Measurements from ENCODE around the gene TMEM222. TPM values are rescaled to one million over a fixed set of nuclear protein-coding genes. Genes with fewer than 3 reads are reported as not detected.

Gene TMEM222
- total and polyA plus RNA-seq, 8 donors, result 11.9 to 37.0 (median 17.5) TPM

DNA sequence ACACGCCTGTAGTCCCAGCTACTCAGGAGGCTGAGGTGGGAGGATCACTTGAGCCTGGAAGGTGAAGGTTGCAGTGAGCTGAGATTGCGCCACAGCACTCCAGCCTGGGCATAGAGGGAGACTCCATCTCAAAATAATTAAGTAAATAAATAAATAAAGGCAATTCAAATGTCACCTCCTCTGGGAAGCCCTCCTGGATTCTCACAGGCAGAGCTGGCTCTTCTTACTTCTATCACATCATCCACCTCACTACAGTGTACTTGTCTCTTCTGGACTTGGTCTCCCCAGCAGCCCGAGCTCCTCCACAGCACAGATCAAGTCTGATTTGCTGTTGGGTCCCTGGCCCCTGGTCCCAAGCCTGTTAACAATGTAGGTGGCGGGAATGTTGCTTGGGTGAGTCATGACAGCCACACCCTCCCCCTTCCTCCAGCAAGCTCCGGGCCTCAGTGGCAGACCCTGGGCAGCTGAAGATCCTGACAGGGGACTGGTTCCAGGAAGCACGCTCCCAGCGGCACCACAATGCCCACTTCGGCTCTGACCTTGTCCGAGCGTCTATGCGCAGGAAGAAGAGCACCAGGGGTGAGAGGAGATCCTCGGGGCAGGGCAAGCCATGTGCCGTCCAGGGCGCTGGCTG, 25.1 kb downstream of the TMEM222 start:
- TF ChIP-seq, protein P1, sequence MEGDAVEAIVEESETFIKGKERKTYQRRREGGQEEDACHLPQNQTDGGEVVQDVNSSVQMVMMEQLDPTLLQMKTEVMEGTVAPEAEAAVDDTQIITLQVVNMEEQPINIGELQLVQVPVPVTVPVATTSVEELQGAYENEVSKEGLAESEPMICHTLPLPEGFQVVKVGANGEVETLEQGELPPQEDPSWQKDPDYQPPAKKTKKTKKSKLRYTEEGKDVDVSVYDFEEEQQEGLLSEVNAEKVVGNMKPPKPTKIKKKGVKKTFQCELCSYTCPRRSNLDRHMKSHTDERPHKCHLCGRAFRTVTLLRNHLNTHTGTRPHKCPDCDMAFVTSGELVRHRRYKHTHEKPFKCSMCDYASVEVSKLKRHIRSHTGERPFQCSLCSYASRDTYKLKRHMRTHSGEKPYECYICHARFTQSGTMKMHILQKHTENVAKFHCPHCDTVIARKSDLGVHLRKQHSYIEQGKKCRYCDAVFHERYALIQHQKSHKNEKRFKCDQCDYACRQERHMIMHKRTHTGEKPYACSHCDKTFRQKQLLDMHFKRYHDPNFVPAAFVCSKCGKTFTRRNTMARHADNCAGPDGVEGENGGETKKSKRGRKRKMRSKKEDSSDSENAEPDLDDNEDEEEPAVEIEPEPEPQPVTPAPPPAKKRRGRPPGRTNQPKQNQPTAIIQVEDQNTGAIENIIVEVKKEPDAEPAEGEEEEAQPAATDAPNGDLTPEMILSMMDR (IDR thresholded peaks at IDR 0.05), result no peak

GRCh38 chr1:27348861-27349783, 27.2 kb downstream of the TMEM222 start:
- peak overlapping the region; percentile 18 to 51 (median 33) for H3K4me3 ChIP-seq
- FAIRE-seq (no peak), DNase-seq (peak in 5 of 6 donors; percentile 67 to 80 (median 74)), ATAC-seq (peak; percentile 74 to 94 (median 86))
- no peaks in the 10 kb centered on the region for H3K36me3 ChIP-seq
- TF ChIP-seq, protein P1 (IDR thresholded peaks at IDR 0.05), result no peak
- no peaks in the 10 kb centered on the region for H3K27me3 ChIP-seq
- H3K9me3 ChIP-seq, result no peaks in the 10 kb centered on the region
- 28 to 35% methylated on average over 28 to 51 of the region's 51 CpGs for WGBS, 2 donors
- peak overlapping the region in 1 of 4 donors; percentile 46 for H3K27ac ChIP-seq
- peaks cover 0 to 3% (median 0%) of the 10 kb centered on the region in 3 donors for H3K4me1 ChIP-seq
- intact Hi-C loops (cut with DNase I), result no loop called here

More for the DNA sequence above, 25.1 kb downstream of the TMEM222 start:
- intact Hi-C loops (cut with DNase I), result no loop called here
- Histone ChIP-seq H3K9me3 (no peaks in the 10 kb centered on the region), H3K27ac (no peak overlapping the region), H3K4me3 (no peak overlapping the region), H3K36me3 (no peaks in the 10 kb centered on the region), H3K27me3 (no peaks in the 10 kb centered on the region), H3K4me1 (peaks cover 0 to 3% (median 0%) of the 10 kb centered on the region in 3 donors)
- DNase-seq, result no peak
- WGBS, 2 donors, result 86 to 90% methylated on average over 14 of the region's 14 CpGs
- no peak for ATAC-seq
- no peak for FAIRE-seq

DNA sequence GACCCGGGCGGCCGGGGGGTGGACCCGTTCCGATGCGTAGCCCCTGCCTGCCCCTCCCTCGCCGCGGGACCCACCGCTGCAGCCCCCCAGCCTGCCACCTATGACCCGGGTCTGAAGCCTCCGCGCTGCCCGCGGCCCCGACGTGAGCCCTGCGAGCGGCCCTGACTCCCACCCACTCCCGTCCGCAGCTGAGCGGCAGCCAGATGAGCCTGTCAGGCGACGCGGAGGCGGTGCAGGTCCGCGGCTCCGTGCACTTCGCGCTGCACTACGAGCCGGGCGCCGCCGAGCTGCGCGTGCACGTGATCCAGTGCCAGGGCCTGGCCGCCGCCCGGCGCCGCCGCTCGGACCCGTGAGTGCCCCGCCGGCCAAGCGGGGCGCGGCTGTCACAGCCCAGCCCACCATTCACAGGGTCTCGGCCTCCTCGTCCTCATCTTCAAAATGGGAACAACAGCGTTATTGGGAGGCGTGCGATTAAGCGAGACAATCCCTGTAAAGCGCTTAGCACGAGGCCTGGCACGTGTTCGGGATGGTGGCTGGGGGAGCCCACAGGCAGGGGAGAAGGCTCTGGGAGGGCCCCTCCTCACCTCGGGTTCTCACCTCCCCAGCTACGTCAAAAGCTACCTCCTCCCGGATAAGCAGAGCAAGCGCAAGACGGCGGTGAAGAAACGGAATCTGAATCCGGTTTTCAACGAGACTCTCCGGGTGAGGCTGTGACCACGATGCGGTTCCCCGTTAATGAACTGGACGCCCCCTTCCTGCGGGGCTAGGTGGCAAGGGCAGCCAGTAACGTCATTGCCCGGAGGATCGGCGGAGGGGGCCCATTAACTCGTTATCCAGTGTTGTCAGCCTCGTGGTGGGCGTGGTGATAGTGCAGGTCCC, 28.1 kb downstream of the TMEM222 start:
- H3K4me1 ChIP-seq, result peaks cover 0 to 3% (median 0%) of the 10 kb centered on the region in 3 donors
- H3K27ac ChIP-seq, result no peak overlapping the region
- intact Hi-C loops (cut with DNase I), result no loop called here
- ATAC-seq, result peak; percentile 68 to 85 (median 80)
- peak in 4 of 6 donors; percentile 54 to 79 (median 60) for DNase-seq
- no peaks in the 10 kb centered on the region for H3K9me3 ChIP-seq
- peak overlapping the region; percentile 18 to 51 (median 33) for H3K4me3 ChIP-seq
- WGBS, 2 donors, result 44 to 57% methylated on average over 62 to 84 of the region's 84 CpGs
- H3K36me3 ChIP-seq, result no peaks in the 10 kb centered on the region
- H3K27me3 ChIP-seq, result no peaks in the 10 kb centered on the region
- FAIRE-seq, result no peak
- TF ChIP-seq, protein P1 (IDR thresholded peaks at IDR 0.05), result no peak

DNA sequence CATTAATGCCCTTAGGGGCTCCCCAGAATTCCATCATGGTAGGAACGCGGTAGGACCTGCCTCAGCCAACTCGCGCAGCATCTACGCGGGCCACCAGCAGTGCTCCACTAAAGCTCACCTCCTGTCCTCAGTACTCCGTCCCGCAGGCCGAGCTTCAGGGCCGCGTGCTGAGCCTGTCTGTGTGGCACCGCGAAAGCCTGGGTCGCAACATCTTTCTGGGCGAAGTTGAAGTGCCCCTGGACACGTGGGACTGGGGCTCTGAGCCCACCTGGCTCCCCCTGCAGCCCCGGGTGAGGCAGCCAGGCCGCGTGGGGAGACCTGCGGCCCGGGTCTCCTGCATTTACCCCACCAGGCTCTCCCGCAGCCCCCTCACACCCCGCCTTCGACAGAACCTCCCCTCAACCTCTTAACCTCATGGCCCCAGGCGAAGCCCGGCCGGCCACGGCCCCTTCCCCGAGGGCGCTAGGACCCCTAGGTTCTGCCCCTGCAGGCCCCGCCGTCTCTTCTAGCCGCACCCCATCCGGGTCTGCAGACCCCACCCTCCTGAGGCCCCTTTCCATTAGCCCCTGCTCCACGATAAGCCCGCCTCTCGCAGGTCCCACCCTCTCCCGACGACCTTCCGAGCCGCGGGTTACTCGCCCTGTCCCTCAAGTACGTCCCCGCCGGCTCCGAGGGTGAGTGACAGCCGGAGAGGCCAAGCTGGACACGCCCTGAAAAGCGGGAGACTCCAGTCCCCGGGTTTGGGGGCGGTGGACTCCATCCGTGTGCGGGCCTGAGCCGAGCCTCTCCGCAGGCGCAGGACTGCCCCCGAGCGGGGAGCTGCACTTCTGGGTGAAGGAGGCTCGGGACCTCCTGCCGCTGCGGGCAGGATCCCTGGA, 28.9 kb downstream of the TMEM222 start:
- Histone ChIP-seq H3K27me3 (no peaks in the 10 kb centered on the region), H3K36me3 (no peaks in the 10 kb centered on the region), H3K9me3 (no peaks in the 10 kb centered on the region), H3K27ac (no peak overlapping the region), H3K4me3 (no peak overlapping the region), H3K4me1 (peaks cover 0 to 3% (median 0%) of the 10 kb centered on the region in 3 donors)
- ATAC-seq, result no peak
- 68 to 73% methylated on average over 60 to 62 of the region's 62 CpGs for WGBS, 2 donors
- no peak for FAIRE-seq
- intact Hi-C loops (cut with DNase I), result no loop called here
- DNase-seq, result peak in 1 of 6 donors; percentile 80
- TF ChIP-seq, protein P1 (IDR thresholded peaks at IDR 0.05), result no peak
